NCI-H146 treated with DMSO at 0.1 percent for 48 hours (cell line): Measurements from ENCODE around the gene SPNS3.

ENCODE experiments used
- DNase-seq: peaks from one replicate; lab custom pipeline; 2025; ENCODE audit not compliant: unreplicated experiment; lab: John Stamatoyannopoulos, UW

SPNS3 gene

GRCh38 chr17:4525691-4526397 lies 92.1 kb downstream of the SPNS3 start:
- no peak for DNase-seq

- no peak for DNase-seq
Observed at GRCh38 chr17:4527134-4527533, 93.4 kb downstream of the SPNS3 start.

- peak; percentile 4 for DNase-seq
Observed at GRCh38 chr17:4527566-4528125, 93.9 kb downstream of the SPNS3 start.

- no peak for DNase-seq
Observed at GRCh38 chr17:4529533-4530152, 95.9 kb downstream of the SPNS3 start.

GRCh38 chr17:4530799-4531730 lies 97.3 kb downstream of the SPNS3 start:
- DNase-seq, result no peak

- no peak for DNase-seq
Observed at GRCh38 chr17:4531988-4532736, 98.4 kb downstream of the SPNS3 start.

- DNase-seq, result no peak
Observed at GRCh38 chr17:4532860-4533522, 99.3 kb downstream of the SPNS3 start.

- DNase-seq, result no peak
Observed at GRCh38 chr17:4533523-4534504, 100.1 kb downstream of the SPNS3 start.

- DNase-seq, result no peak
Observed at GRCh38 chr17:4534515-4534914, 100.8 kb downstream of the SPNS3 start.

GRCh38 chr17:4534928-4535666 lies 101.4 kb downstream of the SPNS3 start:
- no peak for DNase-seq

GRCh38 chr17:4535667-4536258 lies 102.0 kb downstream of the SPNS3 start:
- DNase-seq, result no peak

GRCh38 chr17:4536259-4536741 lies 102.6 kb downstream of the SPNS3 start:
- no peak for DNase-seq

GRCh38 chr17:4536742-4537411 lies 103.1 kb downstream of the SPNS3 start:
- DNase-seq, result no peak
